Measurements from ENCODE around the gene CCSAP.
"Not testable (repeated sequence)": the region's sequence is repeated elsewhere in the genome, so short reads cannot be mapped to it uniquely, and the experiment has no call there.

CCSAP gene

DNA sequence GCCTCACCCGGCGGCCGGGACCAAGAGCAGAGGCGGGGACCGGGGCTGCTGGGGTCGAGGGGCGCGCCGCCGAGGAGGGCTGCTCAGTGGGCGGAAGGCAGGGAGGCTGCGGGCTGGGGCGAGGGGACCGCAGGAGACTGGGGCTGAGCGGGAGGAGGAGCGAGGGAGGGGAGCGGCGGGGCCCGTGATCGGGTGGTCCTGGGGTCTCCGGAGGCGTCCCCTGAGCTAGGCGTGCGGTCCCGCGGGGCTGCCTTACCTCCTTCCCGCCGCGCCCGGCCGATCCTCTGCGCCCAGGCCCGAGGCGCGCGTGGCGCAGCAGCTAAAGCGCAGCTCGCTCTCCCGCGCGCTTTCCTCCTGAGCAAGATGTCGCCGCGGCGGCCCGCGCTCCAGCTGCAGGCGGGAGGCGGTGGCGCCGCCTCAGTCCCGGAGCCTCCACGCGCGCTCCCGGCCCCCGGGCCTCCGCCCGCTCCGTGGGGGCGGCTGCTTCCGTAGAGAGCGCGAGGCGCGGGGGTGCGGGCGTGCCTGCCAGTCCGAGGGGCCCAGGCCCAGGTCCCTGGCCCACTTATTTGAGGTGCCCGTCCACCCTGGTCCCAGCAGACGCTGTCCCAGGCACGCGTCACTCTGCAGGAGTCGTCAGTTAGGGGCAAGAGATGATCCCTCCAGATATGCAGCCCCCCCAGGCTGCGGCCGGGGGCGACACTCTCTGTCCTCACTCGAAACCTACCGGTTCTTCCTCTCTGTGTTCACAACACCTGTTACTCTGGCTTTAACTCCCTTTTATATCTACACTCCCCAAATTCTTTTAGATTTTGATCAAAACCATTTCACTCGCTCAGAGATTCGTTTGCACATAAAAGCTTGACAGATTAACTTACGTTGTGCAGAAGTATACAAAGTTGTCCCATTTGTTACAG is at the start of gene CCSAP:
CCSAP (minus strand) TSS at position 392 of the 914 bp plus-strand sequence. CDS start 582 bp downstream, outside the sequence.
- peak; percentile 86 for DNase-seq

- no peak for DNase-seq
Measured at GRCh38 chr1:229390130-229390529, 47.3 kb upstream of the CCSAP start.

- DNase-seq = no peak
Measured at GRCh38 chr1:229388897-229389580, 46.2 kb upstream of the CCSAP start.

GRCh38 chr1:229385853-229386456 is 43.1 kb upstream of the CCSAP start:
- DNase-seq = no peak

DNA sequence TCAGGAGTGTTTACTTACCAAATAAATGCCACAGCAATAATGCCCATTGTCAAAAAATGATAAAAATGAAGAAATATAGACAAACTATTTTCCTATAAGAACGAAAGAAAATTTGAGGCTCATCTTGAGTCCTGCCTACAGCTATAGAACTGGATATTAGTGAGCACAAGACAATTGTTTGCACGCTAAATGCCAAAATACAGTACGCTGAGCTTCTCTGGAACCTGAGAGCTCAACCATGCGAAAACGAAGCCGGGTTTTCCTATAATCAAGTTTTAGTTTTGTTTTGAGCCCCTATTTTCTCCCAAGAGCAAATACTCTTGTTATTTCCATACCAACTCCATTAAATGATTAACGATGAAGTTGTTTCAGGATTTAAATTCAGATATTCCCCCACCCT is 42.0 kb upstream of the CCSAP start:
- no peak for DNase-seq

- no peak for DNase-seq
Measured at GRCh38 chr1:229383961-229384360, 41.1 kb upstream of the CCSAP start.

DNA sequence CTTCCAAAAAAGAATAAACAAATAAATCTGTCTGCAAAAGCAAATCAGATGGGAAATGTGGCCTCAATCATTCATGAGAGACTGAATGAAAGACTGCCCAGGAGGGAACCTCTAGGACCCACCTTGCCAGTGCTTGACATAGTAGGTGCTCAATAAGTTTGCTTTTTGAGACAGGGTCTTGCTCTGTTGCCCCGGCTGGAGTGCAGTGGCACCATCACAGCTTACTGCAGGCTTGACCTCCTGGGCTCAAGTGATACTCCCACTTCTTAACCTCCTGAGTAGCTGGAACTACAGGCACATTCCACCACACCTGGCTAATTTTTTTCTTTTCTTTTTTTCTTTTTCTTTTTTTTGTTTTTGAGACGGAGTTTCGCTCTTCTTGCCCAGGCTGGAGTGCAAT is 40.3 kb upstream of the CCSAP start:
- DNase-seq = no peak

GRCh38 chr1:229381234-229381633 is 38.4 kb upstream of the CCSAP start:
- DNase-seq = no peak

DNA sequence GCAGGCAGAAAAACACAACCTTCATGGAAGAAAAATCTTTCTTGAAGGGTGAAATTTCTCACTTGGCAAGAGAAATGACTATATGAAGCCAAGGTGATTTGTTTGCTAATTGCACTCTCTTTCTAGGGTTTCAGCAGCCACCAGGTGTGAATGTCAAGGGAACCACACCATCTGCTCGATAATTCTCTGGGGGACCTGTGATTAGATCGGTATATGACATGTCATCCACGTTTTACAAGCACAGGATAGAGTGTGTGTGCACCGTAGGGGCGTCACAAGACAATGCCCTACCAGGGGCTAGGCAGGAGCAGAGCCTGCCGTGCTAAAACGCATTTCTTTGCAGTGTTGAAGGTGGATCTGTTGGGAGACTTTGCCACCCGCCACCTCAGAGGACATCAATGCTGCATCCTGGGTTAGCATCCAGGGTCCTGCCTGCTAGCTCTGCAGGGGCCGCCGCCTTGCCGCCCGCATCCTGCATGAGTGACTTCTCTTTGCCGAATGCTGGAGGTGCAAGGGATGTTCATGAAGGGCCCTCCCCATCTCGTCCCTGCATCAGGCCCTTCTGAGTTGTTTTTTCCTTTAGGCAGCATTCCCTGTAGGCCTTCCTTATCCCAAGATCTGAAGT is 37.8 kb upstream of the CCSAP start:
- DNase-seq = peak; percentile 79

- DNase-seq = no peak
Measured at GRCh38 chr1:229379846-229380245, 37.0 kb upstream of the CCSAP start.

- no peak for DNase-seq
Measured at GRCh38 chr1:229378586-229379367, 35.9 kb upstream of the CCSAP start.

DNA sequence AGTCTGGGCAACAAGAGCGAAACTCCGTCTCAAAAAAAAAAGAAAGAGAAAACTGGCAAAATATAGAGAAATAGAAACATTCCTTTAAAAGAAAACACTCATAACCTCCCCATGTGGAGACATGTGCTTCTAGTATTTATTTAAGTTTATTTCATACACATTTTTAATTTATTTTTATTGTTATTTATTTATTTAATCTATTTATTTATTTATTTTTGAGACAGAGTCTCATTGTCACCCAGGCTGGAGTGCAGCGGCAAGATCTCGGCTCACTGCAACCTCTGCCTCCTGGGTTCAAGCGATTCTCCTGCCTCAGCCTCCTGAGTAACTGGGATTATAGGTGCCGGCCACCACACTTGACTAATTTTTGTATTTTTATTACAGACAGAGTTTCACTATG is 35.2 kb upstream of the CCSAP start:
- not testable (repeated sequence) for DNase-seq

DNA sequence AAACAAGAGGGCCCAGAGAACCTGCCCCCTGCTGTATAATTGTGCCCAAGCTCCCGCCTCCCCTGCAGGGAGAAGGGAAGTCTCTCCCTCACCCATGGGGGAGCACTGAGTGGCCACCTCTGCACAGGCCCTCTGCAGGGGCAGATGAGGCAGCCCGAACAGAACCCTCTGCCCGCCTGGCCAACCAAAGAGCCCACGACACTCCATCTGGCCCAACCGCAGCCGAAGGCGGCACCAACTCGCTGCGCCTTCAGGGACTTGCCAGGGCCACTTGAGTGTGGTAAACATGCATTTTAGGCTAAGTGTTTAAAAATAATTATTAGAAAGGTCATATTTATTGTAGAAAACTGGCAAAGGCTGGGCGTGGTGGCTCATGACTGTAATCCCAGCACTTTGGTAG is 34.6 kb upstream of the CCSAP start:
- DNase-seq = no peak

DNA sequence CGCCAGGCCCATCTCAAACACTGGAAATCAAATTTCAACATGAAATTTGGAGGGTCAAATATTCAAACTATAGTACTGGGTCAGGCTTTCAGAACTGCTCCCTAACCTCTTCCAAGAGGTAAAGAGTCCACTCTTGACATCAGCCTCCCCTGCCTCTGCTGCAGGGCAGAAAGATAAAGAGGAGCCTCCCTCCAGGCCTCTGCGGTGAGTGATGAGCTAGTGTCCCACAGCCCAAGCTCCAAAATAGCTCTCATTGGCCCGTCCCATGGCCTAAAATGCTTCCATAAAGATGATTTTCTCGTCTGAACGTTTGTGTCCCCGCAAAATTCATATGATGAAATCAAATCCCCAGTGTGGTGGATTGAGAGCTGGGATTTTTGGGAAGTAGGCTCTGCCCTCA is 33.7 kb upstream of the CCSAP start:
- DNase-seq = no peak

- no peak for DNase-seq
Measured at GRCh38 chr1:229374485-229374884, 31.6 kb upstream of the CCSAP start.

- no peak for DNase-seq
Measured at GRCh38 chr1:229373395-229373794, 30.5 kb upstream of the CCSAP start.

DNA sequence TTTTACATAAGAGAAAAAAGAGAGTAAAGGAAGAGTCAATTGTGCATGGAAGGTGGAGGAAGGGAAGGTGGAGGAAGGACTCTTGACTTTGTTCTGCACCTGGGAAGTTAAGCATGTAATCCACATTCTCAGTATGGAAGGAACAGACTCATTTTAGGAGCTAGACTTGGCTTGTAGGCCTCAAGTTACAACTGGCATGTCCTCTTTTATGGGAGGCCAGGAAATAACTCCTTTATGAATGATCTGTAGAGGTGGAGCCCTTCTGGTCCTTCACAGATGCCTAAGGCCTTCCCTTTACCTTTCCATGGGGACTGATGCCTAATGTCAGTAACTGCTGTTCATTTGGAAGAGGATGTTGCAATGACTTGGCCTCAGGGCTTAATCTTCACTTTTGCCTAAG is 29.4 kb upstream of the CCSAP start:
- no peak for DNase-seq

GRCh38 chr1:229371624-229372023 is 28.8 kb upstream of the CCSAP start:
- DNase-seq = no peak

DNA sequence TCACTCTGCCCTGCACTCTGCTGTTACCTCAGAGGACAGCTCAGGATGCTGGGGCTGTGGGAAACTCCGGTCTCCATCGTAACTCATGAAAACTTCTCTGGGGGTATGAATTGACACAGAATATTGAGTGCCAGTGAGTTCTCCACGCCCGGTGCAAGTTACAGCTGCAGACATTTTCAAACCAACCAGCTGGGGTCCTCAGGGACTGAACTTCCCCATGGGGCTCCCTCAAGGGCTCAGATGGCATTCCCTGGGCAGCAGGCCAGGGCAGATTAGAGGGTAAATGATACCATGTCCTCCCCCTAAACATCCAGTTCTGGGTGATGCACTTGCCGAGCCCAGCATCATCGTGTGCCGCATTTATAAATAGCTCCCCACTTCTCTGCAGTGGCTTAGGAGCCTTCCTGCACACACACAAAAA is 27.8 kb upstream of the CCSAP start:
- DNase-seq = peak; percentile 89

- no peak for DNase-seq
Measured at GRCh38 chr1:229368347-229368746, 25.5 kb upstream of the CCSAP start.

- no peak for DNase-seq
Measured at GRCh38 chr1:229365569-229365968, 22.7 kb upstream of the CCSAP start.
